Fibroblast of lung (primary cell): ENCODE data around the gene ZNF396. TPM values are rescaled to one million over a fixed set of nuclear protein-coding genes. Genes with fewer than 3 reads are reported as not detected.

Experiments
- DNase-seq, 2 donors: peaks; one replicate each; pipeline versions ENCODE4 v3.0.0 to v3.0.0-alpha.2; 2010; ENCODE audit warnings: low read depth in 2 of 2
- H2AFZ ChIP-seq: 2 replicates; pipeline ENCODE4 v1.5.1; 2012; ENCODE audit warnings: low read length, control low read depth, inconsistent platforms
- H3K27ac ChIP-seq: 2 replicates; pipeline ENCODE4 v1.5.1; 2011; ENCODE audit warnings: low read length, control low read depth; ENCODE audit not compliant: insufficient read depth
- H3K27me3 ChIP-seq: 2 replicates; pipeline ENCODE4 v1.5.1; 2011; ENCODE audit warnings: mild to moderate bottlenecking, low read length; ENCODE audit not compliant: control insufficient read depth, insufficient read depth
- H3K36me3 ChIP-seq: 2 replicates; pipeline ENCODE4 v1.5.1; 2011; ENCODE audit warnings: low read length; ENCODE audit not compliant: control insufficient read depth, insufficient read depth
- H3K4me1 ChIP-seq: 2 replicates; pipeline ENCODE4 v1.5.1; 2011; ENCODE audit warnings: low read length; ENCODE audit not compliant: control insufficient read depth, insufficient read depth; ENCODE audit errors: extremely low read depth
- H3K4me2 ChIP-seq: 2 replicates; pipeline ENCODE4 v1.5.1; 2011; ENCODE audit warnings: low read length, control low read depth; ENCODE audit not compliant: insufficient read depth; ENCODE audit errors: extremely low read depth
- H3K4me3 ChIP-seq, 4 experiments: fragments of 200-600 bp in 1 of 4; sonication (generic) in 1 of 4; replicated peaks in 1 of 4; 2 replicates each; pipeline ENCODE4 v1.5.1; 2011 to 2016; ENCODE audit warnings: low read length in 4 of 4, low read depth in 3 of 4, mild to moderate bottlenecking in 3 of 4, control low read depth in 2 of 4, inconsistent platforms in 1 of 4, mixed read lengths in 1 of 4; ENCODE audit not compliant: insufficient read depth in 1 of 4; ENCODE audit errors: control extremely low read depth in 1 of 4
- H3K79me2 ChIP-seq: 2 replicates; pipeline ENCODE4 v1.5.1; 2012; ENCODE audit warnings: mild to moderate bottlenecking, low read length, inconsistent platforms; ENCODE audit not compliant: control insufficient read depth, insufficient read depth
- H3K9ac ChIP-seq: 2 replicates; pipeline ENCODE4 v1.5.1; 2011; ENCODE audit warnings: mild to moderate bottlenecking, low read length, control low read depth; ENCODE audit not compliant: insufficient read depth
- H3K9me3 ChIP-seq: 2 replicates; pipeline ENCODE4 v1.5.1; 2012; ENCODE audit warnings: low read depth, low read length; ENCODE audit not compliant: control insufficient read depth, insufficient read depth
- H4K20me1 ChIP-seq: 2 replicates; pipeline ENCODE4 v1.5.1; 2011; ENCODE audit warnings: low read length; ENCODE audit not compliant: control insufficient read depth, insufficient read depth; ENCODE audit errors: extremely low read depth
- EZH2 ChIP-seq: IDR thresholded peaks from 2 replicates; pipeline ENCODE4 v1.5.1; 2012; ENCODE audit warnings: low read length, control low read depth, mild to moderate bottlenecking; ENCODE audit errors: missing control alignments
- polyA plus RNA-seq, 2 donors: library from polyadenylated mRNA; depleted of rRNA in 1 of 2; stranded (reverse) in 1 of 2; unstranded in 1 of 2; fragments of >200 nt; gene quantifications; 2 replicates each; pipeline ENCODE4 v1.2.1, GENCODE V29; 2011 to 2012; ENCODE audit warnings: missing spikeins in 1 of 2
- total RNA-seq: library from RNA; depleted of rRNA; stranded (reverse); fragments of >200 nt; gene quantifications from 2 replicates; pipeline ENCODE4 v1.2.1, GENCODE V29; 2014
- TF ChIP-seq, protein P1 (sequence below), 2 donors: IDR thresholded peaks in 1 of 2; conservative IDR thresholded peaks in 1 of 2; 1 replicate in 1 of 2; 2 replicates in 1 of 2; pipeline ENCODE4 v1.5.1; 2011 to 2012; ENCODE audit warnings: low read length in 2 of 2, control low read depth in 1 of 2, inconsistent platforms in 1 of 2, low read depth in 1 of 2, mild to moderate bottlenecking in 1 of 2

ZNF396 gene
- total and polyA plus RNA-seq, 2 donors (not counting 1 experiment from before 2014, with no cell fraction given): 1.7 to 5.0 TPM

DNA sequence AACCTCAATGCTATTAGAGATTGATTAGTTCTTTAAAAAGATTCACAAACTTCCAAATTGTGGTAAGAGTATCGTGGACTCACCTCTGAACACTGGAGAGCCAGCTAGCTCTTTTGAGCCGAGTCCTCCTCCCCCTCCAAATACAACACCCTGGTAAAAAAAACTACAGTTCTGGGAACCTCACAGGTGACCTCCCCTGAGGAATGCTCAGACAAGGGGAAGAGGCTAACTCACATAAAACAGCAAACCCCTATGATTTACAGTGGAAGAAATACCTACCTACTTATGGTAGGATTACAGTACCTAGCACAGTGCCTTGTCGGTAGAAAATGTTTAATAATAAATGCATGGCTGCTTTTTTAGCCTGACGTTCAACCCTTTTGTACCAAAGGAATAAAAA is 41.3 kb downstream of the ZNF396 start:
- Histone ChIP-seq H3K4me3 (no peak overlapping the region), H2AFZ (no peak overlapping the region), H4K20me1 (no peaks in the 10 kb centered on the region), H3K36me3 (peaks cover 21% of the 10 kb centered on the region), H3K27ac (no peak overlapping the region), H3K4me2 (no peak overlapping the region), H3K9ac (no peak overlapping the region), H3K4me1 (no peaks in the 10 kb centered on the region), H3K79me2 (peaks cover 11% of the 10 kb centered on the region), H3K9me3 (no peaks in the 10 kb centered on the region), H3K27me3 (no peaks in the 10 kb centered on the region)
- no peak for TF ChIP-seq EZH2
- TF ChIP-seq, protein P1, sequence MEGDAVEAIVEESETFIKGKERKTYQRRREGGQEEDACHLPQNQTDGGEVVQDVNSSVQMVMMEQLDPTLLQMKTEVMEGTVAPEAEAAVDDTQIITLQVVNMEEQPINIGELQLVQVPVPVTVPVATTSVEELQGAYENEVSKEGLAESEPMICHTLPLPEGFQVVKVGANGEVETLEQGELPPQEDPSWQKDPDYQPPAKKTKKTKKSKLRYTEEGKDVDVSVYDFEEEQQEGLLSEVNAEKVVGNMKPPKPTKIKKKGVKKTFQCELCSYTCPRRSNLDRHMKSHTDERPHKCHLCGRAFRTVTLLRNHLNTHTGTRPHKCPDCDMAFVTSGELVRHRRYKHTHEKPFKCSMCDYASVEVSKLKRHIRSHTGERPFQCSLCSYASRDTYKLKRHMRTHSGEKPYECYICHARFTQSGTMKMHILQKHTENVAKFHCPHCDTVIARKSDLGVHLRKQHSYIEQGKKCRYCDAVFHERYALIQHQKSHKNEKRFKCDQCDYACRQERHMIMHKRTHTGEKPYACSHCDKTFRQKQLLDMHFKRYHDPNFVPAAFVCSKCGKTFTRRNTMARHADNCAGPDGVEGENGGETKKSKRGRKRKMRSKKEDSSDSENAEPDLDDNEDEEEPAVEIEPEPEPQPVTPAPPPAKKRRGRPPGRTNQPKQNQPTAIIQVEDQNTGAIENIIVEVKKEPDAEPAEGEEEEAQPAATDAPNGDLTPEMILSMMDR (conservative IDR thresholded peaks at IDR 0.05 in 1 of 2, IDR thresholded peaks at IDR 0.05 in 1 of 2; ENCODE audit: low read depth in 1 of 2, low read length in 2 of 2): no peak
- DNase-seq: no peak

DNA sequence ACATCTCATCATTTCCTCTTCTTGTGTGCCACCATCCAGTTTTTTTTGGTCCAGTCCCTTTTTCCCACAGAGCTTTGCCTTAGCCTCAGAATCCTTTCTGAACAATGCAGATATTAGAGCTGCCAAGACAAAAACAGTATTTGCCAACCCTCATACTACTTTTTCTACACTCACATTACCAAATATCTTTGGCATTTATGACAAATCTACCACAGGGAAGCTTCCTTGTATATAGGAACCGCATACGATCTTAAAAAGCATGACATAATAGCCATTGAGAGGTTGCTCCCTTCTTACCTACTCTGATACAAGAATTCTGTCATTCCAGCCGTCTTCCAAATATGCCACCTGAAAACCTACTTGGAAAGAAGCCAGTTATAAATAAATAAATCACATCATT is 42.3 kb downstream of the ZNF396 start:
- TF ChIP-seq, protein P1 (conservative IDR thresholded peaks at IDR 0.05 in 1 of 2, IDR thresholded peaks at IDR 0.05 in 1 of 2; ENCODE audit: low read depth in 1 of 2, low read length in 2 of 2): no peak
- Histone ChIP-seq H2AFZ (no peak overlapping the region), H3K27me3 (no peaks in the 10 kb centered on the region), H3K36me3 (peaks cover 17% of the 10 kb centered on the region), H4K20me1 (no peaks in the 10 kb centered on the region), H3K79me2 (peaks cover 2% of the 10 kb centered on the region), H3K9ac (no peak overlapping the region), H3K4me1 (no peaks in the 10 kb centered on the region), H3K4me2 (no peak overlapping the region), H3K4me3 (no peak overlapping the region), H3K27ac (no peak overlapping the region), H3K9me3 (no peaks in the 10 kb centered on the region)
- DNase-seq: peak; percentile 9 to 83

DNA sequence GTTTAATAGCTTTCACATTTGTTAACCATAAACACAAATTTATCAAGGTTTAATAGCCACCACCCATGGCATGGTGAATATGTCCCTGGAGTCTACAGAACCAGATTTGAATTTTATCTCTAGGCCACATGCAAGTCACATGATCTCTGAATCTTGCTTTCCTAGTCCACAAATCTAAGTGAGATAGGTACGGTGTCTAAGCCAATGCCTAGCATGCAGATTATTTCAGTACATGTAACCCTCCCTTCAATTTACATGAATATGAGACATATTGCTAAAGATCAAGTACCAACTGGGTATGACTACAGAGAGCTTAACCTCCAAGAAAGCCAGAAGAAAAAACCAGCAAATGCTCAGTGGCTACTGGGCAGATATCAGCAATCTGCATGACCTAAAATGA is 42.9 kb downstream of the ZNF396 start:
- Histone ChIP-seq H4K20me1 (no peaks in the 10 kb centered on the region), H3K9me3 (no peaks in the 10 kb centered on the region)

More for the DNA sequence above, 42.9 kb downstream of the ZNF396 start:
- Histone ChIP-seq H2AFZ (no peak overlapping the region), H3K27ac (no peak overlapping the region), H3K36me3 (peaks cover 17% of the 10 kb centered on the region), H3K4me1 (no peaks in the 10 kb centered on the region), H3K27me3 (no peaks in the 10 kb centered on the region), H3K4me2 (no peak overlapping the region), H3K4me3 (no peak overlapping the region), H3K9ac (no peak overlapping the region), H3K79me2 (no peaks in the 10 kb centered on the region)
- TF ChIP-seq, protein P1 (conservative IDR thresholded peaks at IDR 0.05 in 1 of 2, IDR thresholded peaks at IDR 0.05 in 1 of 2; ENCODE audit: low read depth in 1 of 2, low read length in 2 of 2): no peak
- TF ChIP-seq EZH2: no peak
- DNase-seq: no peak
